GM21528 (cell line): ENCODE results near the gene GSE1.

Experiments used
- ATAC-seq: cut with Tn5 transposase; IDR thresholded peaks from one replicate; pipeline ENCODE4 v1.9.1; 2021; ENCODE audit warnings: mild to moderate bottlenecking, moderate library complexity; ENCODE audit not compliant: unreplicated experiment, low FRiP score

The GSE1 gene

GRCh38 chr16:85616607-85617321 is 3.6 kb downstream of the GSE1 start:
- no peak for ATAC-seq

- ATAC-seq, result no peak
Measured at GRCh38 chr16:85617948-85618347, 4.8 kb downstream of the GSE1 start.

GRCh38 chr16:85618521-85618920 is 5.4 kb downstream of the GSE1 start:
- ATAC-seq, result no peak

- no peak for ATAC-seq
Measured at GRCh38 chr16:85619101-85619891, 6.2 kb downstream of the GSE1 start.

GRCh38 chr16:85620374-85620773 is 7.3 kb downstream of the GSE1 start:
- no peak for ATAC-seq

GRCh38 chr16:85621698-85622428 is 8.7 kb downstream of the GSE1 start:
- no peak for ATAC-seq

- no peak for ATAC-seq
Measured at GRCh38 chr16:85622683-85623082, 9.6 kb downstream of the GSE1 start.

GRCh38 chr16:85623250-85623649 is 10.1 kb downstream of the GSE1 start:
- no peak for ATAC-seq

- no peak for ATAC-seq
Measured at GRCh38 chr16:85623997-85624601, 11.0 kb downstream of the GSE1 start.

GRCh38 chr16:85624646-85625045 is 11.5 kb downstream of the GSE1 start:
- ATAC-seq, result no peak

- no peak for ATAC-seq
Measured at GRCh38 chr16:85625053-85625452, 11.9 kb downstream of the GSE1 start.

- ATAC-seq, result no peak
Measured at GRCh38 chr16:85625485-85626117, 12.5 kb downstream of the GSE1 start.

GRCh38 chr16:85626191-85626981 is 13.3 kb downstream of the GSE1 start:
- no peak for ATAC-seq

GRCh38 chr16:85627089-85627488 is 14.0 kb downstream of the GSE1 start:
- ATAC-seq, result no peak

GRCh38 chr16:85627526-85628264 is 14.6 kb downstream of the GSE1 start:
- ATAC-seq, result no peak

- no peak for ATAC-seq
Measured at GRCh38 chr16:85628265-85628556, 15.1 kb downstream of the GSE1 start.

GRCh38 chr16:85628645-85629044 is 15.5 kb downstream of the GSE1 start:
- no peak for ATAC-seq

GRCh38 chr16:85629326-85629725 is 16.2 kb downstream of the GSE1 start:
- ATAC-seq, result no peak

GRCh38 chr16:85629853-85630252 is 16.7 kb downstream of the GSE1 start:
- ATAC-seq, result no peak
